Activated T-helper 2 cell treated with anti-CD3 and anti-CD28 coated beads, Interferon-gamma antibody, Interleukin-2, Interleukin-4, amounts not matched to agents 10 μg/mL and 5 μg/mL and 100 μg/mL, durations not matched to agents 14 hours and 24 hours and 36 hours (primary cell): ENCODE data around the gene PHACTR2. TPM values are rescaled to one million over a fixed set of nuclear protein-coding genes. Genes with fewer than 3 reads are reported as not detected.
A peak's percentile ranks its signal among the peaks of the same experiment; 100 is the strongest.

Experiments used
- DNase-seq: peaks from one replicate; pipeline ENCODE4 v3.0.0; 2021; ENCODE audit warnings: low spot score
- H3K27ac Mint-ChIP-seq: one replicate; pipeline ENCODE4 v1.8.0; 2021; ENCODE audit warnings: mixed read lengths
- H3K27me3 Mint-ChIP-seq: one replicate; pipeline ENCODE4 v1.8.0; 2021; ENCODE audit warnings: low read depth, mixed read lengths
- H3K36me3 Mint-ChIP-seq: one replicate; pipeline ENCODE4 v1.8.0; 2021; ENCODE audit warnings: low read depth, mixed read lengths
- H3K4me1 Mint-ChIP-seq: one replicate; pipeline ENCODE4 v1.8.0; 2021; ENCODE audit warnings: low read depth, mixed read lengths
- H3K4me3 Mint-ChIP-seq: one replicate; pipeline ENCODE4 v1.8.0; 2021; ENCODE audit warnings: low read depth, mild to moderate bottlenecking, moderate library complexity, mixed read lengths
- H3K9me3 Mint-ChIP-seq: one replicate; pipeline ENCODE4 v1.8.0; 2021; ENCODE audit warnings: mixed read lengths
- intact Hi-C: fragments of 100-400 bp; cut with micrococcal nuclease; formaldehyde crosslinking; loops from one replicate; pipeline ENCODE4 v1.15.1; 2023
- total RNA-seq: library from RNA; stranded (reverse); gene quantifications from 2 replicates; pipeline ENCODE4 v1.2.3, GENCODE V29; 2022

The PHACTR2 gene
- total RNA-seq, 1 donor from 2014 or later, result 45.4 TPM

- DNase-seq, result no peak
- intact Hi-C loops, result loop anchor here (5.0 kb wide), 1 partner anchor 163 kb away; the partner anchor contains the start of gene LTV1
- Mint-ChIP-seq H3K36me3 (peaks cover 15% of the 10 kb centered on the region), H3K27me3 (peaks cover 42% of the 10 kb centered on the region), H3K27ac (no peak overlapping the region), H3K4me3 (peak overlapping the region; percentile 73), H3K9me3 (peaks cover 10% of the 10 kb centered on the region), H3K4me1 (peaks cover 10% of the 10 kb centered on the region)
Observed at GRCh38 chr6:143679041-143679440, 1.3 kb downstream of the PHACTR2 start.

- Mint-ChIP-seq H3K4me1 (peaks cover 10% of the 10 kb centered on the region), H3K36me3 (peaks cover 15% of the 10 kb centered on the region), H3K9me3 (peaks cover 10% of the 10 kb centered on the region), H3K4me3 (no peak overlapping the region), H3K27ac (no peak overlapping the region), H3K27me3 (peaks cover 33% of the 10 kb centered on the region)
- DNase-seq, result no peak
- intact Hi-C loops, result no loop called here
Observed at GRCh38 chr6:143680141-143680540, 2.4 kb downstream of the PHACTR2 start.

GRCh38 chr6:143682805-143683204, 5.0 kb downstream of the PHACTR2 start:
- no peak for DNase-seq
- peaks cover 23% of the 10 kb centered on the region for H3K27me3 Mint-ChIP-seq
- peaks cover 10% of the 10 kb centered on the region for H3K4me1 Mint-ChIP-seq
- no peak overlapping the region for H3K27ac Mint-ChIP-seq
- intact Hi-C loops, result no loop called here
- H3K36me3 Mint-ChIP-seq, result peaks cover 15% of the 10 kb centered on the region
- H3K9me3 Mint-ChIP-seq, result peaks cover 10% of the 10 kb centered on the region
- no peak overlapping the region for H3K4me3 Mint-ChIP-seq

GRCh38 chr6:143684486-143684885, 6.7 kb downstream of the PHACTR2 start:
- Mint-ChIP-seq H3K36me3 (peaks cover 15% of the 10 kb centered on the region), H3K4me3 (no peak overlapping the region), H3K27me3 (peaks cover 14% of the 10 kb centered on the region), H3K4me1 (peaks cover 4% of the 10 kb centered on the region), H3K9me3 (peaks cover 10% of the 10 kb centered on the region), H3K27ac (no peak overlapping the region)
- intact Hi-C loops, result no loop called here
- DNase-seq, result no peak

- intact Hi-C loops, result no loop called here
Observed at GRCh38 chr6:143685653-143686052, 7.9 kb downstream of the PHACTR2 start.

GRCh38 chr6:143687591-143687990, 9.8 kb downstream of the PHACTR2 start:
- Mint-ChIP-seq H3K36me3 (peaks cover 4% of the 10 kb centered on the region), H3K9me3 (peaks cover 4% of the 10 kb centered on the region), H3K4me3 (no peak overlapping the region), H3K27ac (no peak overlapping the region), H3K27me3 (no peaks in the 10 kb centered on the region), H3K4me1 (peaks cover 16% of the 10 kb centered on the region)
- intact Hi-C loops, result no loop called here
- DNase-seq, result no peak

More at GRCh38 chr6:143685653-143686052, 7.9 kb downstream of the PHACTR2 start:
- H3K4me1 Mint-ChIP-seq, result peaks cover 11% of the 10 kb centered on the region
- peaks cover 10% of the 10 kb centered on the region for H3K36me3 Mint-ChIP-seq
- DNase-seq, result no peak
- no peak overlapping the region for H3K27ac Mint-ChIP-seq
- H3K4me3 Mint-ChIP-seq, result no peak overlapping the region
- H3K9me3 Mint-ChIP-seq, result peaks cover 10% of the 10 kb centered on the region
- peaks cover 4% of the 10 kb centered on the region for H3K27me3 Mint-ChIP-seq

- H3K4me1 Mint-ChIP-seq, result peaks cover 18% of the 10 kb centered on the region
- intact Hi-C loops, result no loop called here
- H3K4me3 Mint-ChIP-seq, result no peak overlapping the region
- H3K9me3 Mint-ChIP-seq, result no peaks in the 10 kb centered on the region
- no peak for DNase-seq
- no peaks in the 10 kb centered on the region for H3K27me3 Mint-ChIP-seq
- no peak overlapping the region for H3K27ac Mint-ChIP-seq
- H3K36me3 Mint-ChIP-seq, result no peaks in the 10 kb centered on the region
Observed at GRCh38 chr6:143688681-143689080, 10.9 kb downstream of the PHACTR2 start.

- H3K4me1 Mint-ChIP-seq, result peaks cover 28% of the 10 kb centered on the region
- H3K4me3 Mint-ChIP-seq, result no peak overlapping the region
- intact Hi-C loops, result no loop called here
- no peaks in the 10 kb centered on the region for H3K9me3 Mint-ChIP-seq
- H3K36me3 Mint-ChIP-seq, result no peaks in the 10 kb centered on the region
- no peak overlapping the region for H3K27ac Mint-ChIP-seq
- H3K27me3 Mint-ChIP-seq, result no peaks in the 10 kb centered on the region
- DNase-seq, result no peak
Observed at GRCh38 chr6:143689852-143690251, 12.1 kb downstream of the PHACTR2 start.

- Mint-ChIP-seq H3K27me3 (no peaks in the 10 kb centered on the region), H3K9me3 (no peaks in the 10 kb centered on the region), H3K4me1 (peaks cover 38% of the 10 kb centered on the region), H3K27ac (no peak overlapping the region), H3K36me3 (no peaks in the 10 kb centered on the region), H3K4me3 (no peak overlapping the region)
- no peak for DNase-seq
- intact Hi-C loops, result no loop called here
Observed at GRCh38 chr6:143691155-143691554, 13.4 kb downstream of the PHACTR2 start.

GRCh38 chr6:143691900-143692636, 14.3 kb downstream of the PHACTR2 start:
- Mint-ChIP-seq H3K36me3 (no peaks in the 10 kb centered on the region), H3K9me3 (no peaks in the 10 kb centered on the region), H3K4me3 (no peak overlapping the region), H3K27me3 (no peaks in the 10 kb centered on the region), H3K27ac (no peak overlapping the region), H3K4me1 (peaks cover 40% of the 10 kb centered on the region)
- intact Hi-C loops, result no loop called here
- no peak for DNase-seq

- no peaks in the 10 kb centered on the region for H3K36me3 Mint-ChIP-seq
- H3K27ac Mint-ChIP-seq, result no peak overlapping the region
- no peak overlapping the region for H3K4me3 Mint-ChIP-seq
- intact Hi-C loops, result no loop called here
- no peaks in the 10 kb centered on the region for H3K27me3 Mint-ChIP-seq
- H3K9me3 Mint-ChIP-seq, result no peaks in the 10 kb centered on the region
- H3K4me1 Mint-ChIP-seq, result peaks cover 40% of the 10 kb centered on the region
- DNase-seq, result no peak
Observed at GRCh38 chr6:143692696-143693095, 14.9 kb downstream of the PHACTR2 start.

- intact Hi-C loops, result no loop called here
Observed at GRCh38 chr6:143694013-143694412, 16.2 kb downstream of the PHACTR2 start.

GRCh38 chr6:143694560-143694959, 16.8 kb downstream of the PHACTR2 start:
- Mint-ChIP-seq H3K36me3 (no peaks in the 10 kb centered on the region), H3K4me3 (no peak overlapping the region)
- intact Hi-C loops, result no loop called here

More at GRCh38 chr6:143694013-143694412, 16.2 kb downstream of the PHACTR2 start:
- no peak for DNase-seq
- H3K4me1 Mint-ChIP-seq, result peaks cover 40% of the 10 kb centered on the region
- H3K27me3 Mint-ChIP-seq, result no peaks in the 10 kb centered on the region
- H3K9me3 Mint-ChIP-seq, result no peaks in the 10 kb centered on the region
- H3K27ac Mint-ChIP-seq, result no peak overlapping the region
- no peaks in the 10 kb centered on the region for H3K36me3 Mint-ChIP-seq
- H3K4me3 Mint-ChIP-seq, result no peak overlapping the region

More at GRCh38 chr6:143694560-143694959, 16.8 kb downstream of the PHACTR2 start:
- Mint-ChIP-seq H3K27me3 (no peaks in the 10 kb centered on the region), H3K9me3 (no peaks in the 10 kb centered on the region), H3K27ac (peak overlapping the region; percentile 67), H3K4me1 (peaks cover 35% of the 10 kb centered on the region)
- no peak for DNase-seq
